IMR-90 (cell line): ENCODE measurements around the gene NUP42. TPM values are rescaled to one million over a fixed set of nuclear protein-coding genes. Genes with fewer than 3 reads are reported as not detected.

Source experiments
- ATAC-seq: fragments of 200-7000 bp; cut with Tn5 transposase; 2 replicates; pipeline ENCODE4 v1.9.1; 2020; ENCODE audit warnings: low read depth, mild to moderate bottlenecking, moderate library complexity
- BruUV-seq: library from RNA; stranded (reverse); fragments of 400-500 nt; replicated peaks from 2 replicates; lab custom pipeline; 2021; lab: Mats Ljungman, UMichigan
- CTCF ChIA-PET: fragments of 300-600 bp; formaldehyde crosslinking; extraction: SDS; loops from one replicate; lab custom pipeline; 2021; ENCODE audit warnings: antibody characterized with exemption; lab: Yijun Ruan, JAX
- POLR2A ChIA-PET: fragments of 300-600 bp; sonication (Branson Sonifier 250); formaldehyde crosslinking; loops from one replicate; lab custom pipeline; 2022; ENCODE audit warnings: antibody characterized with exemption; ENCODE audit not compliant: unreplicated experiment; lab: Charles Lee
- DNase-seq: peaks from one replicate; pipeline ENCODE4 v3.0.0; 2013
- H2AFZ ChIP-seq: replicated peaks from 2 replicates; pipeline ENCODE3; 2013; ENCODE audit warnings: low read length, mild to moderate bottlenecking; ENCODE audit not compliant: poor library complexity
- H2AK5ac ChIP-seq: 2 replicates; pipeline ENCODE4 v1.6.1; 2013; ENCODE audit warnings: low read depth, low read length, inconsistent platforms
- H2AK9ac ChIP-seq: replicated peaks from 2 replicates; pipeline ENCODE3; 2013; ENCODE audit warnings: mild to moderate bottlenecking, low read depth, low read length, moderate library complexity; ENCODE audit not compliant: poor library complexity
- H2BK120ac ChIP-seq: 2 replicates; pipeline ENCODE4 v1.6.1; 2013; ENCODE audit warnings: low read depth, low read length, inconsistent platforms
- H2BK15ac ChIP-seq: 3 replicates; pipeline ENCODE4 v1.6.1; 2013; ENCODE audit warnings: low read depth, low read length, inconsistent platforms
- H2BK20ac ChIP-seq: 2 replicates; pipeline ENCODE4 v1.6.1; 2013; ENCODE audit warnings: low read depth, mild to moderate bottlenecking, inconsistent platforms, low read length, moderate library complexity
- H2BK5ac ChIP-seq: 2 replicates; pipeline ENCODE4 v1.6.1; 2013; ENCODE audit warnings: mild to moderate bottlenecking, low read depth, low read length, inconsistent platforms; ENCODE audit not compliant: poor library complexity, severe bottlenecking
- H3K14ac ChIP-seq: replicated peaks from 2 replicates; pipeline ENCODE4 v1.6.1; 2013; ENCODE audit warnings: low read depth, low read length, inconsistent platforms
- H3K18ac ChIP-seq: 2 replicates; pipeline ENCODE4 v1.6.1; 2013; ENCODE audit warnings: low read depth, low read length, control low read depth
- H3K23ac ChIP-seq: 2 replicates; pipeline ENCODE4 v1.6.1; 2013; ENCODE audit warnings: low read depth, low read length, inconsistent platforms
- H3K27ac ChIP-seq: 2 replicates; pipeline ENCODE4 v1.5.1; 2013; ENCODE audit warnings: mild to moderate bottlenecking, control low read depth, low read length; ENCODE audit not compliant: insufficient read depth
- H3K27me3 ChIP-seq: 2 replicates; pipeline ENCODE4 v1.6.1; 2013; ENCODE audit warnings: low read length; ENCODE audit not compliant: control insufficient read depth, insufficient read depth
- H3K36me3 ChIP-seq: 2 replicates; pipeline ENCODE4 v1.6.1; 2013; ENCODE audit warnings: low read length, mixed read lengths; ENCODE audit not compliant: control insufficient read depth, insufficient read depth
- H3K4ac ChIP-seq: 2 replicates; pipeline ENCODE4 v1.6.1; 2013; ENCODE audit warnings: low read depth, low read length, inconsistent platforms
- H3K4me1 ChIP-seq: 2 replicates; pipeline ENCODE4 v1.6.1; 2013; ENCODE audit warnings: low read length, mixed read lengths; ENCODE audit not compliant: control insufficient read depth, insufficient read depth
- H3K4me2 ChIP-seq: 2 replicates; pipeline ENCODE4 v1.6.1; 2013; ENCODE audit warnings: low read depth, mild to moderate bottlenecking, control low read depth, low read length, moderate library complexity
- H3K4me3 ChIP-seq: 2 replicates; pipeline ENCODE4 v1.5.1; 2013; ENCODE audit warnings: low read depth, mild to moderate bottlenecking, control low read depth, low read length, moderate library complexity; ENCODE audit not compliant: insufficient read depth
- H3K56ac ChIP-seq: 2 replicates; pipeline ENCODE4 v1.6.1; 2013; ENCODE audit warnings: low read length, inconsistent platforms; ENCODE audit not compliant: insufficient read depth; ENCODE audit errors: extremely low read depth
- H3K79me1 ChIP-seq, 2 experiments: 2 replicates each; pipeline ENCODE4 v1.6.1; 2013; ENCODE audit warnings: low read length in 2 of 2, inconsistent platforms in 1 of 2, low read depth in 1 of 2
- H3K9ac ChIP-seq: 2 replicates; pipeline ENCODE4 v1.6.1; 2013; ENCODE audit warnings: low read depth, low read length, control low read depth
- H3K9me1 ChIP-seq: 2 replicates; pipeline ENCODE4 v1.6.1; 2013; ENCODE audit warnings: low read length, inconsistent platforms; ENCODE audit not compliant: insufficient read depth
- H3K9me3 ChIP-seq: 2 replicates; pipeline ENCODE4 v1.6.1; 2013; ENCODE audit warnings: low read length; ENCODE audit not compliant: control insufficient read depth, insufficient read depth
- H4K20me1 ChIP-seq: 2 replicates; pipeline ENCODE4 v1.6.1; 2013; ENCODE audit warnings: low read length, inconsistent platforms; ENCODE audit not compliant: insufficient read depth
- H4K5ac ChIP-seq: 2 replicates; pipeline ENCODE4 v1.6.1; 2013; ENCODE audit warnings: mild to moderate bottlenecking, low read depth, low read length, control low read depth
- H4K8ac ChIP-seq, 2 experiments: 2 replicates each; pipeline ENCODE4 v1.6.1; 2013; ENCODE audit warnings: low read depth in 2 of 2, low read length in 2 of 2, control low read depth in 1 of 2, inconsistent platforms in 1 of 2
- H4K91ac ChIP-seq: 2 replicates; pipeline ENCODE4 v1.6.1; 2013; ENCODE audit warnings: low read depth, low read length, inconsistent platforms; ENCODE audit not compliant: insufficient read depth
- BHLHE40 ChIP-seq: fragments of 150-350 bp; IDR thresholded peaks from 2 replicates; pipeline ENCODE4 v1.6.1; 2016; ENCODE audit warnings: mild to moderate bottlenecking, low read depth, low read length
- CEBPB ChIP-seq: IDR thresholded peaks from 2 replicates; pipeline ENCODE4 v1.6.1; 2012; ENCODE audit warnings: low read depth, low read length, improper control_type of control experiment
- CHD1 ChIP-seq: IDR thresholded peaks from 2 replicates; pipeline ENCODE4 v1.6.1; 2012; ENCODE audit warnings: low read depth, low read length, improper control_type of control experiment
- CTCF ChIP-seq: conservative IDR thresholded peaks from 2 replicates; pipeline ENCODE4 v1.5.1; 2012; ENCODE audit warnings: mild to moderate bottlenecking, low read depth, low read length, improper control_type of control experiment
- ELK1 ChIP-seq: fragments of 150-350 bp; IDR thresholded peaks from 2 replicates; pipeline ENCODE4 v1.6.1; 2016; ENCODE audit warnings: low read depth, mild to moderate bottlenecking, low read length, moderate library complexity, borderline replicate concordance
- FOS ChIP-seq: fragments of 150-350 bp; IDR thresholded peaks from 2 replicates; pipeline ENCODE4 v1.6.1; 2016; ENCODE audit warnings: low read depth, low read length
- MAFK ChIP-seq: IDR thresholded peaks from 2 replicates; pipeline ENCODE4 v1.6.1; 2012; ENCODE audit warnings: low read depth, low read length, improper control_type of control experiment
- MAZ ChIP-seq: IDR thresholded peaks from 2 replicates; pipeline ENCODE4 v1.6.1; 2012; ENCODE audit warnings: low read depth, mild to moderate bottlenecking, low read length, improper control_type of control experiment, moderate library complexity, borderline replicate concordance
- MXI1 ChIP-seq: IDR thresholded peaks from 2 replicates; pipeline ENCODE4 v1.6.1; 2012; ENCODE audit warnings: low read depth, mild to moderate bottlenecking, low read length, moderate library complexity, borderline replicate concordance
- RAD21 ChIP-seq: IDR thresholded peaks from 2 replicates; pipeline ENCODE4 v1.6.1; 2012; ENCODE audit warnings: low read length, improper control_type of control experiment
- RFX5 ChIP-seq: IDR thresholded peaks from 2 replicates; pipeline ENCODE4 v1.8.0; 2012; ENCODE audit warnings: low read depth, mild to moderate bottlenecking, low read length, moderate library complexity
- SMC3 ChIP-seq: fragments of 150-350 bp; IDR thresholded peaks from 2 replicates; pipeline ENCODE4 v1.6.1; 2016; ENCODE audit warnings: low read depth, mild to moderate bottlenecking, antibody characterized with exemption, low read length, moderate library complexity
- USF2 ChIP-seq: fragments of 150-350 bp; IDR thresholded peaks from 2 replicates; pipeline ENCODE4 v1.6.1; 2017; ENCODE audit warnings: mild to moderate bottlenecking, antibody characterized with exemption, low read length, low read depth
- WGBS, 2 experiments: methylation state at CpG; one replicate each; pipeline versions ENCODE4 v1.1.5 to v1.1.7; 2013; ENCODE audit warnings: missing lambda C conversion rate in 2 of 2; ENCODE audit not compliant: insufficient read length in 1 of 2; ENCODE audit errors: extremely low coverage in 2 of 2; 5-methylcytosine and 5-hydroxymethylcytosine counted together
- dilution Hi-C: fragments of 300-500 bp; cut with HindIII; formaldehyde crosslinking; loops from one replicate; pipeline ENCODE4 v1.14.3; 2018; ENCODE audit warnings: low sequenced_read_pairs; ENCODE audit not compliant: unreplicated experiment
- in situ Hi-C: fragments of 300-500 bp; cut with MboI; formaldehyde crosslinking; loops from 3 replicates; pipeline ENCODE4 v1.14.3; 2019; ENCODE audit warnings: low sequenced_read_pairs, inconsistent platforms, mixed read lengths
- intact Hi-C: fragments of 100-400 bp; cut with micrococcal nuclease; formaldehyde crosslinking; loops from 2 replicates; pipeline ENCODE4 v1.10.0; 2022
- polyA plus RNA-seq, 3 experiments: library from polyadenylated mRNA; depleted of rRNA; stranded (reverse); fragments of >200 nt; gene quantifications; 2 replicates each; pipeline ENCODE4 v1.2.3, GENCODE V29; 2012; ENCODE audit warnings: low replicate concordance in 1 of 3
- total RNA-seq: library from RNA; depleted of rRNA; stranded (reverse); fragments of >200 nt; gene quantifications from 2 replicates; pipeline ENCODE4 v1.2.3, GENCODE V29; 2012

Gene NUP42
- total and polyA plus RNA-seq, 2 of the 4 experiments (the other 2 are of a cell fraction), result 17.3 to 22.6 TPM

GRCh38 chr7:23184709-23185359, 3.0 kb downstream of the NUP42 start:
- Histone ChIP-seq H4K5ac (no peak overlapping the region), H3K36me3 (peaks cover 13% of the 10 kb centered on the region), H3K27ac (no peak overlapping the region), H3K23ac (no peak overlapping the region), H3K4ac (no peak overlapping the region), H2AK5ac (no peak overlapping the region), H4K8ac (no peak overlapping the region), H2BK120ac (no peak overlapping the region), H3K4me2 (no peak overlapping the region), H3K4me1 (no peaks in the 10 kb centered on the region), H2AK9ac (no peak overlapping the region), H3K27me3 (no peaks in the 10 kb centered on the region), H3K4me3 (no peak overlapping the region), H2AFZ (no peak overlapping the region), H3K14ac (no peak overlapping the region), H2BK20ac (no peak overlapping the region), H3K9ac (no peak overlapping the region), H3K79me1 (peaks cover 10 to 32% of the 10 kb centered on the region in 2 experiments), H3K18ac (no peak overlapping the region), H4K20me1 (no peaks in the 10 kb centered on the region), H3K9me1 (no peaks in the 10 kb centered on the region), H4K91ac (no peak overlapping the region), H3K56ac (no peak overlapping the region), H3K9me3 (no peaks in the 10 kb centered on the region), H2BK15ac (no peak overlapping the region), H2BK5ac (no peak overlapping the region)
- intact Hi-C loops, result loop anchor here (1.0 to 10.0 kb wide), 2 partner anchors 88 to 290 kb away; partner anchors contain the start of gene IGF2BP3
- 100% methylated on average over 1 of the region's 4 CpGs; no CpG with 5 or more reads in 1 of the 2 experiments for WGBS, 2 experiments
- no peak; the same call in 1 of the 2 replicates for ATAC-seq
- POLR2A ChIA-PET, result no interaction called here
- TF ChIP-seq USF2, result no peak
- TF ChIP-seq CTCF, result peak; percentile 54
- no peak for TF ChIP-seq RFX5
- TF ChIP-seq RAD21, result peak; percentile 59
- no peak for TF ChIP-seq CHD1
- TF ChIP-seq MXI1, result no peak
- no peak for TF ChIP-seq CEBPB
- TF ChIP-seq MAZ, result no peak
- no peak for TF ChIP-seq ELK1
- no peak for TF ChIP-seq BHLHE40
- TF ChIP-seq MAFK, result no peak
- TF ChIP-seq FOS, result no peak
- TF ChIP-seq SMC3, result peak; percentile 44
- peak; percentile 51 for DNase-seq
- dilution Hi-C loops, result no loop called here
- in situ Hi-C loops, result no loop called here
- no TSS peak for BruUV-seq
- CTCF ChIA-PET, result interaction anchor here (0.6 to 1.5 kb wide), 8 partner anchors 11 to 624 kb away, joined by 3 to 5 read pairs (median 4); no protein-coding TSS in a partner anchor
